ENCODE data around the gene NHERF1. TPM values are rescaled to one million over a fixed set of nuclear protein-coding genes. Genes with fewer than 3 reads are reported as not detected.

Gene NHERF1
- total and polyA plus RNA-seq, 2 of the 8 experiments (the other 6 are each of a cell fraction or from before 2014, with no cell fraction given) = 92.9 to 99.2 TPM

DNA sequence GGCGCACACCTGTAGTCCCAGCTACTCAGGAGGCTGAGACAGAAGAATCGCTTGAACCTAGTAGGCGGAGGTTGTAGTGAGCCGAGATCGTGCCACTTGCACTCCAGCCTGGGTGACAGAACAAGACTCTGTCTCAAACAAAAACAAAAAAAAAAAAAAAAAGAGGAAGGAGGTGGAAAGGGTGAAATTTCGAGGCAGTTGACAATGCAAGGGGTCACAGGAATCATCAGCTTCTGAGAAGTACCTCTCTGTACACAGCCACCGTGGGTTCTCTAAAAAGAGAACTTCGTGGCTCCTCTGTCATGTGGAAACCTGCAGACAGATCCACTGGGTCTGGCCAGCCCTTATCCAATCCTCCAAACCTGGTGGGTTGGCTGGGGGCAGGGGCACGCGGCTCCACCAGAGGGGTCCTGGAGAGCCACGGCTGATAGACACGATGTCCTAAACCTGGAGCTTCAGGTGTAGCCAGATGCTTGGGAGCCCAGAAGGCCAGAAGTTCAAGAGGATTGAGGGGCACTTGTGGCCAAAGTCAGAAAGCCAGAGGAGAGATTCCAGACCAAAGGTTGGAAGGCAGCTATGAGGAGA, 35.2 kb upstream of the NHERF1 start:
- no peaks in the 10 kb centered on the region; a peak in 1 of 7 replicates for H3K27me3 ChIP-seq (replicated peaks in 1 of 4; ENCODE audit: control insufficient read depth in 3 of 4, extremely low read depth in 1 of 4, insufficient read depth in 3 of 4, low read length in 3 of 4)
- H2BK12ac ChIP-seq (ENCODE audit: low read depth, low read length) = no peak overlapping the region
- no peaks in the 10 kb centered on the region for H3K4me1 ChIP-seq (replicated peaks in 1 of 4; ENCODE audit: control insufficient read depth in 3 of 4, insufficient read depth in 4 of 4, low read length in 3 of 4)
- no peak overlapping the region for H3K14ac ChIP-seq (ENCODE audit: insufficient read length)
- no peaks in the 10 kb centered on the region for H3K9me3 ChIP-seq (ENCODE audit: insufficient read depth in 2 of 2, low read depth in 1 of 2, low read length in 1 of 2)
- no peak overlapping the region for H3K56ac ChIP-seq (replicated peaks; ENCODE audit: insufficient read length, low read depth, low read length)
- no peak overlapping the region for H2BK5ac ChIP-seq (ENCODE audit: low read depth, low read length)
- CTCF ChIA-PET (ENCODE audit: partially characterized antibody) = interaction anchor here (0.6 to 1.6 kb wide), 7 partner anchors 18 to 62 kb away, joined by 3 to 5 read pairs (median 3); partner anchors contain the start of gene RAB37
- no peak for DNase-seq (ENCODE audit: low read depth in 1 of 2, low spot score in 2 of 2)
- no peak overlapping the region for H3K9ac ChIP-seq (replicated peaks in 1 of 4; ENCODE audit: extremely low read depth in 1 of 4, low read depth in 3 of 4, low read length in 3 of 4)
- no peak overlapping the region for H3K4ac ChIP-seq (replicated peaks; ENCODE audit: insufficient read length, low read depth, low read length)
- H3K18ac ChIP-seq (ENCODE audit: extremely low read depth, low read length) = no peak overlapping the region
- H3K4me3 ChIP-seq (ENCODE audit: extremely low read depth in 1 of 4, insufficient read depth in 2 of 4, low read depth in 3 of 4, low read length in 4 of 4) = no peak overlapping the region
- no peak overlapping the region for H3K27ac ChIP-seq (ENCODE audit: low read depth, low read length)
- H4K8ac ChIP-seq (ENCODE audit: extremely low read depth, insufficient read depth, low read length) = no peak overlapping the region
- no peaks in the 10 kb centered on the region for H3K79me2 ChIP-seq (ENCODE audit: control insufficient read depth in 1 of 2, insufficient read depth in 2 of 2, low read length in 2 of 2)
- no peak overlapping the region for H4K5ac ChIP-seq (ENCODE audit: insufficient read length, low read depth, low read length)
- H4K91ac ChIP-seq (replicated peaks; ENCODE audit: insufficient read length, low read length) = no peak overlapping the region
- no peaks in the 10 kb centered on the region for H3K36me3 ChIP-seq (ENCODE audit: control insufficient read depth in 2 of 4, insufficient read depth in 4 of 4, low read length in 3 of 4)
- H2BK20ac ChIP-seq (ENCODE audit: low read length) = no peak overlapping the region
- POLR2A ChIA-PET (ENCODE audit: partially characterized antibody) = no interaction called here
- no peak overlapping the region for H3K23ac ChIP-seq (ENCODE audit: insufficient read length)
- no peak overlapping the region for H2BK15ac ChIP-seq (ENCODE audit: low read length)
- H3K23me2 ChIP-seq (ENCODE audit: low read depth, low read length) = no peaks in the 10 kb centered on the region
- no peak overlapping the region for H2BK120ac ChIP-seq (replicated peaks; ENCODE audit: low read depth, low read length)
- no peak for TF ChIP-seq HDAC2 (IDR thresholded peaks at IDR 0.05; ENCODE audit: borderline replicate concordance in 1 of 2, low read depth in 2 of 2, low read length in 2 of 2)
- TF ChIP-seq SP2 (IDR thresholded peaks at IDR 0.05; ENCODE audit: low read length) = no peak
- TF ChIP-seq CHD1 (IDR thresholded peaks at IDR 0.05; ENCODE audit: low read depth, low read length) = no peak
- no peak for TF ChIP-seq ZNF274 (IDR thresholded peaks at IDR 0.05; ENCODE audit: borderline replicate concordance, extremely low read depth, low read length)
- no peak for TF ChIP-seq SIX5 (IDR thresholded peaks at IDR 0.05; ENCODE audit: low read depth, low read length)
- no peak for TF ChIP-seq JUN (IDR thresholded peaks at IDR 0.05; ENCODE audit: low read depth, low read length)
- no peak for TF ChIP-seq TBP (IDR thresholded peaks at IDR 0.05; ENCODE audit: low read depth, low read length)
- TF ChIP-seq SP4 (IDR thresholded peaks at IDR 0.05; ENCODE audit: low read length) = no peak
- TF ChIP-seq CEBPB (IDR thresholded peaks at IDR 0.05; ENCODE audit: low read depth, low read length) = no peak
- FAIRE-seq = no peak
- H2AFZ ChIP-seq (ENCODE audit: low read length) = no peak overlapping the region
- no peak overlapping the region for H2AK5ac ChIP-seq (ENCODE audit: low read depth, low read length)
- no peaks in the 10 kb centered on the region for H4K20me1 ChIP-seq (replicated peaks in 1 of 2; ENCODE audit: control insufficient read depth in 1 of 2, insufficient read depth in 2 of 2, low read length in 2 of 2)
- WGBS, 2 experiments (ENCODE audit: extremely low coverage in 1 of 2, insufficient coverage in 1 of 2, insufficient read length in 1 of 2, insufficient replicate concordance in 2 of 2, low coverage in 1 of 2, low lambda C conversion rate in 2 of 2, missing lambda C conversion rate in 1 of 2) = 90% methylated on average over 10 of the region's 12 CpGs; no CpG with 5 or more reads in 1 of the 2 experiments
- H3K4me2 ChIP-seq (ENCODE audit: insufficient read depth in 1 of 2, low read depth in 2 of 2, low read length in 2 of 2) = no peak overlapping the region
- no peaks in the 10 kb centered on the region for H3K79me1 ChIP-seq (ENCODE audit: low read depth, low read length)

All from H1 (cell line).